ENCODE data around the gene TPPP3.
A peak's percentile ranks its signal among the peaks of the same experiment; 100 is the strongest.
"Not testable (repeated sequence)": the region's sequence is repeated elsewhere in the genome, so short reads cannot be mapped to it uniquely, and the experiment has no call there.

The TPPP3 gene

GRCh38 chr16:67389911-67390815 is 3.1 kb downstream of the TPPP3 start:
- DNase-seq (ENCODE audit: low spot score) = no peak

- no peak for DNase-seq (ENCODE audit: low spot score)
Observed at GRCh38 chr16:67388591-67388990, 4.7 kb downstream of the TPPP3 start.

- no peak for DNase-seq (ENCODE audit: low spot score)
Observed at GRCh38 chr16:67388191-67388590, 5.1 kb downstream of the TPPP3 start.

DNA sequence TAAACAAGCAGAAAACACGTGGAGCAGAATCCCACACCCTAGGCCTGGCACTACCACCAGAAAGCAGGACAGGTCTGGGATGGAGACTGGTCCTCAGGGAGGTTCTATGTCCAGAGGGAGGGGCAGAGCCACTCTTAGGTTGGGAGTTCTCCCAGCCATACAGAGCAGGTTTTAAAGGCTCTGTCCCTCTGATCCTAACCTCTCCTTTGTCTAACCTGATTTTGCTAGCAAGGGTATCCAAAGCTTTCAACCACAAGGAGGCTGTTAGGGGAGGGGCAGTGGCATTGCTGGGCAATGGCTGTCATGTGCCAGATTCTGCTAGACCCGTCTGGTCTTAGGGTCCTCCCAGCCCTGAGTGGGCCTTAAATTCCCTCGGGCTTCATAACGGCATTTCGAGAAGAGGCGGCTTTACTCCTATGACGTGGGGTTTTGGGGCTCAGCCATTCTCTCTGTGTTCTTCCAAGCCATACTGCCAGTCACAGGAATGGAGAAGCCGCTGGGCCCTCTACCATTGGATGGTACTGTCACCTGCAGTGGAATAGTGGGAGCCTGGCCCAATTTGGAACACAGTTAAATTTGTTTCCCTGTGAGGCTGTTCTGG is 5.7 kb downstream of the TPPP3 start:
- no peak for DNase-seq (ENCODE audit: low spot score)

GRCh38 chr16:67386861-67387455 is 6.3 kb downstream of the TPPP3 start:
- DNase-seq (ENCODE audit: low spot score) = no peak

- no peak for DNase-seq (ENCODE audit: low spot score)
Observed at GRCh38 chr16:67384778-67385510, 8.4 kb downstream of the TPPP3 start.

- no peak for DNase-seq (ENCODE audit: low spot score)
Observed at GRCh38 chr16:67383284-67383683, 10.0 kb downstream of the TPPP3 start.

- DNase-seq (ENCODE audit: low spot score) = no peak
Observed at GRCh38 chr16:67378642-67379041, 14.7 kb downstream of the TPPP3 start.

- DNase-seq (ENCODE audit: low spot score) = not testable (repeated sequence)
Observed at GRCh38 chr16:67376012-67376411, 17.3 kb downstream of the TPPP3 start.

DNA sequence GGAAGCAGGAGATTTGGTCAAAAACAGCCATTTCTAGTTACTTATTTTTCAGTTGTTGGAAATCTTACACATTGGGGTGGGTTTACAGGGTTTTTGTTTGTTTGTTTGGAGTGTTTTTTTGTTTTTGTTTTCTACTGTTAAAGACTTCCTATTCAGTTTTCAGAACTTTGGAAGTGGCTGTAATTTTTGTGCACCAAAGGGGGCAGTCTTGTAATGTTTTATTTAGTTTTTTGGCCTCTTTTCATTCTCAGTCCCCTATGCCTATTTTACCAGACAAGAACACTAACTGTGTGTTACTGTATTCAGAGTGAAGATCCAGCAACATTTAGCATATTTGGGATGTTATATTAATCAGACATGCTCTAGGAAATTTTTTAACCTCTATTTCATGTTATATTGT is 20.6 kb downstream of the TPPP3 start:
- no peak for DNase-seq (ENCODE audit: low spot score)

GRCh38 chr16:67370661-67371060 is 22.6 kb downstream of the TPPP3 start:
- DNase-seq (ENCODE audit: low spot score) = no peak

- peak; percentile 40 for DNase-seq (ENCODE audit: low spot score)
Observed at GRCh38 chr16:67364600-67365235, 28.6 kb downstream of the TPPP3 start.

- DNase-seq (ENCODE audit: low spot score) = no peak
Observed at GRCh38 chr16:67361038-67361437, 32.3 kb downstream of the TPPP3 start.

- not testable (repeated sequence) for DNase-seq (ENCODE audit: low spot score)
Observed at GRCh38 chr16:67359540-67360269, 33.6 kb downstream of the TPPP3 start.

GRCh38 chr16:67357561-67357960 is 35.7 kb downstream of the TPPP3 start:
- no peak for DNase-seq (ENCODE audit: low spot score)

- no peak for DNase-seq (ENCODE audit: low spot score)
Observed at GRCh38 chr16:67356396-67356795, 36.9 kb downstream of the TPPP3 start.

GRCh38 chr16:67352463-67352862 is 40.8 kb downstream of the TPPP3 start:
- DNase-seq (ENCODE audit: low spot score) = not testable (repeated sequence)

DNA sequence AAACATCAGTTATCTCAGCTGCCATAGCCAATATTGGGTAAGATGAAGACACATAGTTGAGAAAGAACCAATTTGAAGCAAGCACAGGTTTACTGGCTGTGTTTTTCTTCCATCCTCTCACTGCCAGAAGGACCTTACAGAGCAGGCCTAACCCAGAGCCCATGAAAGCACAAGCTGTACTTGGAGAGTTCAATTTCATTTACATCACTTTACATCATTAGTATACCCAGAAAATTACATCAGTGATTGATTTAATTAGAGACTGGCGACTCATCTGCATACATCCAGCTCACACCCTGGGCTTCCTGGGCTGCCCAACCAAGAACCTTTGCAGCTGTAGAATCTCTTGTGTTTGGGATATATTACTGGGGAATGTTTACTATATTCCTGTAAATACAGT is 43.0 kb downstream of the TPPP3 start:
- DNase-seq (ENCODE audit: low spot score) = no peak

- DNase-seq (ENCODE audit: low spot score) = no peak
Observed at GRCh38 chr16:67349172-67349571, 44.1 kb downstream of the TPPP3 start.

DNA sequence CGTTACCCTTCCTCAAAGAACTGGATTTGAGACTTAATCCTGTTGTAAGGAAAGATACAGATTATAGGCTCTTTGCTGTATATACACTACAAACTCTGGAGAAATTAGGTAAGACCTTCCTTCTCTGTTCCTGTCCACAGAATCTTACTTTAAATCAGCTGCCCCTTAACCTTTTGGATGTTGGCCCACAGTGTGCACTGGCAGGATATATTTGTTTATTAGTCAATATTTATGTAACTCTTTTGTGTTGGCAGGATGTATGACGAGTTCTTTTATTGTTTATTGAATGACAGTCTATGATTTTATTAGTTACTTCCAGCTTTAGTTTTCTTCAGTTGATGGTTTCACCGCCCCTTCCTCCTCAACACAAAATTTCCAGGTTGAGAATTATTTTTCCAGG is 47.0 kb downstream of the TPPP3 start:
- DNase-seq (ENCODE audit: low spot score) = peak; percentile 52

- DNase-seq (ENCODE audit: low spot score) = no peak
Observed at GRCh38 chr16:67345401-67345800, 47.9 kb downstream of the TPPP3 start.
